Mononuclear cell (primary cell): ENCODE measurements around the gene TSC1. TPM values are rescaled to one million over a fixed set of nuclear protein-coding genes. Genes with fewer than 3 reads are reported as not detected.

Source experiments
- H3K27me3 ChIP-seq: 2 replicates; pipeline ENCODE4 v1.6.0; 2011; ENCODE audit warnings: low read length, control low read depth; ENCODE audit not compliant: insufficient read depth
- H3K4me1 ChIP-seq: 2 replicates; pipeline ENCODE4 v1.5.1; 2011; ENCODE audit warnings: mild to moderate bottlenecking, low read length, control low read depth; ENCODE audit not compliant: insufficient read depth
- H3K4me3 ChIP-seq: 2 replicates; pipeline ENCODE4 v1.5.1; 2011; ENCODE audit warnings: mild to moderate bottlenecking, low read length, moderate library complexity
- H3K9me3 ChIP-seq: 2 replicates; pipeline ENCODE4 v1.5.1; 2011; ENCODE audit warnings: low read depth, mild to moderate bottlenecking, control low read depth, low read length
- total RNA-seq: library from RNA; depleted of rRNA; stranded (reverse); fragments of >200 nt; gene quantifications from one replicate; pipeline ENCODE4 v1.2.3, GENCODE V29; 2012

Gene TSC1
- total RNA-seq, 1 donor, result 48.5 TPM

DNA sequence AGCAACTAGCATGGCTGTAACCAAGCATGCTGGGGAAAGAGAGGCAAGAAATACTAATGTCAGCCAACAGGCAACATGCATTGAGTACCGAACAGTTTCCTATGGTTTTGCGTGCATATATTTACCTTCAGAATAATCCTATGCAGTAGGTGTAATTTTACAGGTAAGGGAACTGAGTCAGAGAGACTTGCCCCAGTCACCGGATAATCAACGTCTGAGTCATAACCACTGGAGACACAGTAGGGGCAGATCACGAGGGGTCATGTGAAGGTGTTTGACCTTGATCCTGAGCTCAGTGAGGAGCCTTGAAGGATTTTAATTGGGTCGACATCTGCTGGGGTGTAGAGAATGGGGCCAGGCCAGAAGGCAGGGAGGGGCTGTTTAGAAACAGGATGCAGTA lies 13.4 kb upstream of the TSC1 start:
- Histone ChIP-seq H3K4me3 (no peak overlapping the region), H3K9me3 (peaks cover 9% of the 10 kb centered on the region), H3K27me3 (no peaks in the 10 kb centered on the region), H3K4me1 (no peaks in the 10 kb centered on the region)

DNA sequence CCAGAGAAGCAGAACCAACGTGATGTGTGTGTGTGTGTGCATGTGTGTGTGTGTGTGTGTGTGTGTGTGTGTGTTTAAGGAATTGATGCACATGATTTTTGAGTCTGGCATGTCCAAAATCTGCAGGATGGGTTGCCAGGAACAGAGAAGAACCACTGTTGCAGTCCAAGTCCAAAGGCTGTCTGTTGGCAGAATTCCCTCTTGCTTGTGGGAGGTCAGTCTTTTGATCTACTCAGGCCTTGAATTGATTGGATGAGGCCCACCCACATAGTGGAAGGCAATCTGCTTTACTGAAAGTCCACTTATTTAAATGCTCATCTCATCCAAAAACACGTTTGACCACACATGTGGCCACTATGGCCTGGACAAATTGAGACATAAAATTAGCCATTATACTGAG lies 11.4 kb upstream of the TSC1 start:
- Histone ChIP-seq H3K9me3 (peaks cover 9% of the 10 kb centered on the region), H3K4me3 (no peak overlapping the region), H3K27me3 (no peaks in the 10 kb centered on the region), H3K4me1 (no peaks in the 10 kb centered on the region)

DNA sequence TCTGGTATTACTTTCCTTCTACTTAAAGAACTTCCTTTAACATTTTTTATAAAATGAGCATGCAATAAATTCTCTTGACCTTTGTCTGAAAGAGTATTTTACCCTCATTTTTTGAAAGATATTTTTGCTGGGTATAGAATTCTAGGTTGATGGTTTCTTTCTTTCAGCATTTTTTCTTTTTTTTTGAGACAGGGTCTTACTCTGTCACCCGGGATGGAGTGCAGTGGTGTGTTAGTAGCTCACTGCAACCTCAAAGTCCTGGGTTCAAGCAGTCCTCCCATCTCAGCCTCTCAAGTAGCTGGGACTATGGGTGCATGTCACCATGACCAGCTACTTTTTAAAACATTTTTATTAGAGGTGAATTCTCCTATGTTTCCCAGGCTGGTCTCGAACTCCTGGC lies 10.7 kb upstream of the TSC1 start:
- Histone ChIP-seq H3K27me3 (no peaks in the 10 kb centered on the region), H3K9me3 (peaks cover 9% of the 10 kb centered on the region), H3K4me1 (no peaks in the 10 kb centered on the region), H3K4me3 (no peak overlapping the region)

DNA sequence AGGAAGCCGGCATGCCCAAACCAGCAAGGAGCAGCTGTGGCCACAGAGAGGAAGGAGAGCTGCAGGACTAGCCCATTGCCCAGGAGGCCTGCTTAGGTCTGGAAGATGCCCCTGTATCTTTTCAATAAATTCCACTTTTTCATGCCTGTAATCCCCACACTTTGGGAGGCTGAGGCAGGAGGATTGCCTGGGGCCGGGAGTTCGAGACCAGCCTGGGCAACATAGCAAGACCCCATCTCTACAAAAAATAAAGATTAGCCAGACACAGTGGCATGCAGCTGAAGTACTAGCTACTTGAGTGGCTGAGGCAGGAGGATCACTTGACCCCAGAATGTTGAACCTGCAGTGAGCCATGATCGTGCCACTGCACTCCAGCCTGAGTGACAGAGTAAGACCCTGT lies 5.3 kb upstream of the TSC1 start:
- no peaks in the 10 kb centered on the region for H3K27me3 ChIP-seq
- peaks cover 7% of the 10 kb centered on the region for H3K4me1 ChIP-seq
- no peak overlapping the region for H3K4me3 ChIP-seq
- no peaks in the 10 kb centered on the region for H3K9me3 ChIP-seq

DNA sequence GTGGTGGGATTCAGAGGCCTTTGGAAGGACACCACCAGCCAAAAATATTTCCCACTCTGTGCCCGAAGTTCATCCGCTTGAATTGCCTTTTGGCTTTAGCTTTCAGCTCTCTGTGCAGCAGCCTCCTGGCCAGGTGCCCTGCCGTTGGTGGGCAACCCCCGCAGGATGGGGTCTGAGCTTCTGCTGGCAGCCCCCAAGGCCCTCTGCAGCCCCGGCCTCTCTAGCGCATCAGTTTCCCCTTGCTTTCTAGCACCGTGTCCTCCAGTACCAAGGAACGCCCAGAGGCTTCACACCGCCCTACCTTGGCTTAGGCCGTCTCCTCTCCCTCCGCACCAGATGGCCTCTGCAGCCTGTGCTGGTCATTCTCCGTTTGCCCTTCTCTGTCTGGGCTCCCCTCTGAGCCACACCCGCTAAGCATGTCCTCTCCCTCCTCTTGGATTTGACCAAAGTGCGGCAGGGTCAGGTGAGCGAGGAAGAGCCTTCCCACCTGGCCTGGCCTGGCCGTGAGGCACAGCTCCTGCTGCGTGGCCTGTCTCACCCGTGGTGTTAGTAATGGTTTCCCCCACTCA lies 4.2 kb upstream of the TSC1 start:
- Histone ChIP-seq H3K4me1 (peaks cover 14% of the 10 kb centered on the region), H3K27me3 (no peaks in the 10 kb centered on the region), H3K9me3 (no peaks in the 10 kb centered on the region), H3K4me3 (no peak overlapping the region)

DNA sequence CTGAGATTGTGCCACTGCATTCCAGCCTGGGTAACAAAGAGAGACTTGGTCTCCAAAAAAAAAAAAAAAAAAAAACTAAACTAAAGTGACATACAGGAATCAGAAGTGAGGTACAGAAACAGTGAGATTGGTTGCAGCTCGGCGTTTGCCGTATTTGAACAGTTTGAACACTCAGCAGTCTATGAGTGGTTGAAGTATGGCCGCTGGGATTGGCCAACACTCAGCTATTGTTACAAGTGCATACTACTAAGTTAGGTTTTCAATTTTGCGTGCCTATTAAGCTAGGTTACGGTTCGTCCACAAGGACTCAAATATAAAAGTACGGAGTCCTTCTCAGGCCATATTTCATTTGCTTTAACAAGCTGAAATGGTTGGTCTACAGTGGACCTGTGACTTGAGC lies 3.3 kb upstream of the TSC1 start:
- no peaks in the 10 kb centered on the region for H3K27me3 ChIP-seq
- H3K4me1 ChIP-seq, result peaks cover 19% of the 10 kb centered on the region
- no peak overlapping the region for H3K4me3 ChIP-seq
- H3K9me3 ChIP-seq, result no peaks in the 10 kb centered on the region

DNA sequence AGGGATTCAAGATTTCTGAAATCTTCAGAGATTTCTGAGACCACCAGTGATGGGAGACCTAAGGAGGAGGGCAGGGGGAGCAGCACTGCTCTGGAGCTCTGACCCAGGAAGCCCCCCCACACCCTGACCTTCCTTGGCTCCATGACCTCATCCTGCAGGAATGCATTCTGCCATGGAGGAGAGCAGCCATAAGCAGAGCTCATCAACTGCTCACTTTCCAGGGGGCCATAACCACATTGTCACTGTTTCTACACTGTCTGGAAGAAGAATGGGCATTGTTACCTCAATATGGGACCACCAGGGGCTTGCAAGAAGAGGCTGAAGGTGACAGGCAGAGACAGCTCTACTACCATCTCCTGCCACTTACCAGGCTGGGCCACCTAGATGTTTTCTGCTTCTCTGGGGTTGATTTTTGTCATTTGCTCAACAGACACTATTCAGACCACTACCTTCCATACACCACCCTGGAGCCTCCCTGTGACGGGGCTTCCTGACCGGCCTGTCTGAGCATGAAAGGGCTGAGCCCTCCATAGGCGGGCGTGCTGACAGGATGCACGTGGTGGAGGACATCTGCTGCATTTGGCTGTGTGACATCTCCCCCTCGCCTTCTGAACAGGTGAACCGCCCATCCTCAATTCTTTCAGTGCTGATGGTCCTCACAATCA lies 2.3 kb upstream of the TSC1 start:
- Histone ChIP-seq H3K4me1 (peaks cover 19% of the 10 kb centered on the region), H3K9me3 (no peaks in the 10 kb centered on the region), H3K27me3 (no peaks in the 10 kb centered on the region), H3K4me3 (no peak overlapping the region)

DNA sequence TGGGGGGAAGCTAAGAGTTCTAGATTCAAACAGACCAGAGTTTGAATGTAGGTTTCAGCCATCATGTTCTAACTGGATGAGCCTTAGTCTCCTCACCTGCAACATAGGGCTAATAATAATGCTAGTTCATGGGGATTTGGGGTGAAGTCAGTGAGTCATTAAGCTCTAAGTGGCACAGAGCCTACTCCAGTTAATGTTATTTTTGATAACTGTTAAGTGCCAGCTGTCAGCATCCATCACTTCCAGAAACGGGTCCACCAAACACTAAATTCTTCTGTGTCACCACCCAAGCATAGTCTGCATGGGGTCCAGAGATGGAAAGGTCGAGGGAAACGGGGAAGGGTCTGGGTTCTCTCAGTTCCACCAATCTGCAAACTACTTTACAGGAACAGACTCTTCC lies 1.8 kb upstream of the TSC1 start:
- H3K4me1 ChIP-seq, result peaks cover 19% of the 10 kb centered on the region
- H3K4me3 ChIP-seq, result no peak overlapping the region
- no peaks in the 10 kb centered on the region for H3K9me3 ChIP-seq
- no peaks in the 10 kb centered on the region for H3K27me3 ChIP-seq

DNA sequence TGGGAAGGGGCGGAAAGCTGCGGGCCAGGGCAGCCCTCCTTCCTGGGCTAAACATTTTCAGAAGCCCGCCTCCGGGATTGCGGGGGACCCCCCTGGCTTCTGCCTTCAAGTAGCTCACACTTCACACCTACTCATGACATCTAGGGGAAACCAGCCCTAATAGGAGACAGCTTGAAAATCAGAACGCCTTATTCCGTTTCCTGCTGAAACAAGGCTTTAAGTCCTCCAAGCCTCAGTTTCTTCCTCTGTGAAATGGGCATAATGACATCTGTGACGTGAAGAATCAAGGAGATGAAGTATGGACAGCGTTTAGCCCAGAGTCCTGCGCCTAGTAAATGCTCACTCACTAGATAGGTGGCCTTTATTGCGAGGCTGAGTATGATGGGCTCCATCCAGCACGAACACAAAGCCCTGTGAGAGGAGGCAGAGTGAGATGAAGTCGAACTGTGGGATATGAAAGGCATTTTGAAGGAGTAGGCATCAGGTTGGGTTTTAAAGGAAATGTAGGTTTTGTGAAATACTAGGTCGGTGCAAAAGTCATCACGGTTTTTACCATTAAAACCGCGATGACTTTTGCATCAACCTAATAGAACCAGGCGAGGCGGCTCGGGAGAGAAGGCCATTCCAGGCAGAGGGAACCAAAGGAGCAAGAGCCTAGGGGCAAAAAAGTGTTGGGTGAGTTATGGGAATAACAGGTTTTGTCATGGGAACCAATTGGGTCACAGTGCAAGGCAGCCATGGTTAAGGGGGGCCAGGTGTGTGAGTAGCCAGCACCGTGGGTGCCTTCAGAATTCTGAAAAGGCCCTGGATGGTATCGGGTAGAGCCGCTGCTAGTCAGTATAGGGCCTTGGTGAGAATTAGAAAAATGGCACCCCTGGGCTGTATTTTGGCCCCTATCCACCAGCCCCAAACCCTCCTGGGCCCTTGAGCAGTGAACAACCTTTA lies 1.0 kb upstream of the TSC1 start:
- Histone ChIP-seq H3K4me1 (peaks cover 19% of the 10 kb centered on the region), H3K4me3 (peak overlapping the region; percentile 97), H3K9me3 (no peaks in the 10 kb centered on the region), H3K27me3 (no peaks in the 10 kb centered on the region)

DNA sequence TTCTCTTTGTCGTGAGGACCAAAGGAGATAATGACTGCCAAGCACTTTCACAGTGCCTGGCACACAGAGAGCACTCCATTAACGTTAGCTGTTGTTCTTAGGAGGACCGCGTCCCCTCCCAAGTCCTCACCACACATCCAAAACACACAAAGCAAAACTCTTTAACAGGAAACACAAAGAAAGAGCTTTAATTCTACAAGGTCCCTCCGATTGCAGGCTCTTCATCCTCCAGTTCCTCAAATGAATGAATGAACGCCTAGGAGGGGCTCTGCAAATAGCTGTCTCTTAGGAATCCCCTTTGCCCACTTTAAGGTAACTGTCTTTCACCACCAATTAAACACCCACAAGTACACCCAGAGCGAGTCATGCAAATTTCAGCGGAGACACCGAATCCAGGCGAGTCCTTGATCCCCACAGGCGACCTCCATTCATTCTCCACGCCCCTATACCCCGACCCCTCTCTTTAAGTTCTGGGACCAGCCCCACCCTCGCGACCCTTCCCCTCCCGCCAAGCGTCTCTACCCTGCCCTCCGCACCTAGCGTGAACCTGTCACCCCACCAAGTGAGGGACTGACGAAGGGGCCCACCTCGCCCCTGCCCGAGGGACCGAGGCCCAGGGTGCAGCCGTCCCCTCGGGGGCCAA lies 644 bp downstream of the TSC1 start:
- Histone ChIP-seq H3K4me1 (peaks cover 19% of the 10 kb centered on the region), H3K4me3 (peak overlapping the region; percentile 97), H3K9me3 (no peaks in the 10 kb centered on the region), H3K27me3 (no peaks in the 10 kb centered on the region)

DNA sequence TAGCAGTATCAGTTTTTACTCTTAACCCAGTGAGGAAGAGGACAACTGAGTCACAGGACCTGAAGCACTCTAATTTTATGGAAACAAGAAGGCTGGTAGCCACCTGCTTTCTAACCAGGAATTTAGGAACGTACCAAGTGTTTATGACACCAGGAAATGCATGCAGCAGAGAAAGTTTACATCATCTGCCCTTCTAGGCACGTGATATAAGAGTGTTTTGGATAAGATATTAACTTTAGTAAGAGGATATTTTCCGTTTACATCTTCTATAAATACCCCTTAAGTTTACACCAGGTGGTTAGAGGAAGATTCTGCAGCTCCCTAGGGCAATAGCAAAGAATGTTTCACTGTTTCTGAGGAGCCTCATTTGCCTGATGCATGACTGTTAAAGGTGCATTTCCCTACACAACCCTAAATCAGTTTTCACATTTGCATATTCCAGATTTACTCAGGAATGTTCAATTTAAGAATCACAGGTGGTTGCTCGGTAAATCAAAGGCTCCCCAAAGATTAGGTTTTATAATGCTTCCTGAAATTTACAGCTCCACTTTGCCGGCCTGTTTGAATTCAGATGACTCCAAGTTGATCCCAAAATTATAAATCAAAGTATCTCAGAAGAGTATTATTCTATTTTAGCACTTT lies 1.8 kb downstream of the TSC1 start:
- no peaks in the 10 kb centered on the region for H3K9me3 ChIP-seq
- no peaks in the 10 kb centered on the region for H3K27me3 ChIP-seq
- H3K4me1 ChIP-seq, result peaks cover 19% of the 10 kb centered on the region
- H3K4me3 ChIP-seq, result no peak overlapping the region

DNA sequence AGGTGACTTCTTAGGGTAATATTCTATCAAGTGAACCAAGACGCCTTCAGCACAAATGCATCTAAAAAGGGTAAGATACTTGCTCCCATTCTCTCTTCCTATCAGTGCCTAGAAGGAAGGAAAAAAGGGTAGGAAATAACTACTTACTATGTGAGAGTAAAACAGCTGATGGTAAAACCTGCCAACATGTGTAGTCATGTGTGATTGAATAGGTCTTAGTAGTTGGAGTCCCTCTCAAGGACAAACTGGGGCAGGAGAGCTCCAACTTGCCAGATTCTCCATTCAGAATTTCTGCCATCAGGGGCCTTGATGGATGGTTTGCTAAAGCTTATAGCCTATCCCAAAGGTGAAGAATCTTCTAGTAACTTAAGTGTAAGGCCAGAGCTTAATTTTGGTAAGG lies 5.2 kb downstream of the TSC1 start:
- H3K27me3 ChIP-seq, result no peaks in the 10 kb centered on the region
- no peaks in the 10 kb centered on the region for H3K9me3 ChIP-seq
- H3K4me1 ChIP-seq, result peaks cover 11% of the 10 kb centered on the region
- H3K4me3 ChIP-seq, result no peak overlapping the region

DNA sequence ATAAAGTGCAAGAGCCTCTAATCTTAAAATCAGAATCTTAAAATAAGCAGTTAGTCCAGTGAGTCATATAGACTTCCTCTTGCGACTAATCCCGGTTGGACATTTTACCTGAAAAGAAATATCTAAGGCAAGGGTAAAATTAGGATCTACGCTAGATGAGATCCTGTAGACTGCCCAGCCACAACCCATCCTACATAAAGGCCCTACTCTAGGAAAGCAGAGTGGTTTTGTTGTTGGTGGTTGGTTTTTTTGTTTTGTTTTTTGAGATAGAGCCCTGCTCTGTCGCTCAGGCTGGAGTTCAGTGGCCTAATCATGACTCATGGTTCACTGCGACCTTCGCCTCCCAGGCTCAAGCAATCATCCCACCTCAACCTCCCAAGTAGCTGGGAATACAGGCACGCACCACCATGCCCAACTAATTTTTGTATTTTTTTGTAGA lies 6.9 kb downstream of the TSC1 start:
- H3K4me3 ChIP-seq, result no peak overlapping the region
- no peaks in the 10 kb centered on the region for H3K27me3 ChIP-seq
- H3K4me1 ChIP-seq, result no peaks in the 10 kb centered on the region
- no peaks in the 10 kb centered on the region for H3K9me3 ChIP-seq

DNA sequence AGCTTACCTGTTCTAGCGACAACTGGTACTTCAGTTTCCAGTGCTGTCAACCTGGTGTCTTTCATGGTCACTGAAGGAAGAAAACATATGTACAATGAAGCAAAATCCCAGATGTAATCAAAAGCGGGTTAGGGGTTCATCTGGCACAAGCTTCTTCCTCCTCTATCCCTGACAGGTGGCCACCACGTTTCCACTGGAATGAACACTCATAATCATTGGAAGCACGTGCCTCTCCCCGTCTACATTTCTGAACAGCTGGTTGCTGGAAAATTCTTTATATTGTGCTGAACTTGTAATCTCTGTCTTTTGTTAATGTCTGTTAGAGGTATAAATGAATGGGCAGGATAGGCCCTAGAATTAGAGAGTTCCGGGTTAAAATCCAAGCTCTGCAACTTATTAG lies 9.4 kb downstream of the TSC1 start:
- no peaks in the 10 kb centered on the region for H3K9me3 ChIP-seq
- H3K27me3 ChIP-seq, result no peaks in the 10 kb centered on the region
- H3K4me1 ChIP-seq, result no peaks in the 10 kb centered on the region
- H3K4me3 ChIP-seq, result no peak overlapping the region
